RWPE1 (cell line): ENCODE measurements around the gene ADRM1.

Experiments
- CTCF ChIA-PET: fragments of 350-600 bp; sonication (Branson Sonifier 250); formaldehyde crosslinking; extraction: SDS; loops from one replicate; lab custom pipeline; 2021; lab: Yijun Ruan, JAX
- POLR2A ChIA-PET: fragments of 400-600 bp; formaldehyde crosslinking; extraction: SDS; loops from one replicate; lab custom pipeline; 2020; ENCODE audit warnings: antibody characterized with exemption; ENCODE audit not compliant: low non-redundant PET; lab: Yijun Ruan, JAX
- DNase-seq: peaks from one replicate; pipeline ENCODE4 v3.0.0; 2012; ENCODE audit warnings: low spot score
- H3K27ac ChIP-seq: fragments of 450-650 bp; 2 replicates; pipeline ENCODE4 v1.5.1; 2017
- TF ChIP-seq, protein P1 (sequence below): fragments of 450-650 bp; conservative IDR thresholded peaks from 2 replicates; pipeline ENCODE4 v1.5.1; 2017; ENCODE audit warnings: low read depth, mild to moderate bottlenecking

Gene ADRM1

DNA sequence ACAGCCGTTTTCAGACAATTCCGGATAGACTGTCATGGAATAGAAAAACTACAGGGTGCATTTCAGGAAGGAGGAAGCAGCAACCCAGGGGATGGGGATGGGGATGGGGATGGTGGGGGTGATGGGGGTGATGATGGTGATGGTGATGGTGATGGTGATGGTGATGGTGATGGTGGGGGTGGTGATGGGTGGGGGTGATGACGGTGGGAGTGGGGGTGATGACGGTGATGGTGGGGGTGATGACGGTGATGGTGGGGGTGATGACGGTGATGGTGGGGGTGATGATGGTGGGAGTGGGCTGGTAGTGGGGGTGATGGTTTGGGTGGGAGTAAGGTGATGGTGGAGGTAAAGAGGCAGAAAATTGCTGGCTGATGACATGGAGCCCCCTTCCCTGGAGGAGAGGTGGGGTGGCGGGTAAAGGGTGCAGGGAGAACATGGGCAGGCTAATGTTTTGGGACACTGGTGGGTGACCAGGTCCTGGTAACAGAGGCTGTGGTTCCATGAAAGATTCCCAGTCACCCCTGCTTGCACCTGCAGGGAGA, 46.8 kb downstream of the ADRM1 start:
- H3K27ac ChIP-seq, result peak overlapping the region; percentile 100
- ChIA-PET CTCF (interaction anchor here (0.6 to 4.7 kb wide), 7 partner anchors 12 to 459 kb away, joined by 3 to 35 read pairs (median 3); no protein-coding TSS in a partner anchor), POLR2A (interaction anchor here (0.8 to 4.9 kb wide), 9 partner anchors 10 to 39 kb away, joined by 3 to 41 read pairs (median 4); partner anchors contain the start of genes LAMA5 and RPS21)
- no peak for DNase-seq
- TF ChIP-seq, protein P1, sequence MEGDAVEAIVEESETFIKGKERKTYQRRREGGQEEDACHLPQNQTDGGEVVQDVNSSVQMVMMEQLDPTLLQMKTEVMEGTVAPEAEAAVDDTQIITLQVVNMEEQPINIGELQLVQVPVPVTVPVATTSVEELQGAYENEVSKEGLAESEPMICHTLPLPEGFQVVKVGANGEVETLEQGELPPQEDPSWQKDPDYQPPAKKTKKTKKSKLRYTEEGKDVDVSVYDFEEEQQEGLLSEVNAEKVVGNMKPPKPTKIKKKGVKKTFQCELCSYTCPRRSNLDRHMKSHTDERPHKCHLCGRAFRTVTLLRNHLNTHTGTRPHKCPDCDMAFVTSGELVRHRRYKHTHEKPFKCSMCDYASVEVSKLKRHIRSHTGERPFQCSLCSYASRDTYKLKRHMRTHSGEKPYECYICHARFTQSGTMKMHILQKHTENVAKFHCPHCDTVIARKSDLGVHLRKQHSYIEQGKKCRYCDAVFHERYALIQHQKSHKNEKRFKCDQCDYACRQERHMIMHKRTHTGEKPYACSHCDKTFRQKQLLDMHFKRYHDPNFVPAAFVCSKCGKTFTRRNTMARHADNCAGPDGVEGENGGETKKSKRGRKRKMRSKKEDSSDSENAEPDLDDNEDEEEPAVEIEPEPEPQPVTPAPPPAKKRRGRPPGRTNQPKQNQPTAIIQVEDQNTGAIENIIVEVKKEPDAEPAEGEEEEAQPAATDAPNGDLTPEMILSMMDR, result no peak

DNA sequence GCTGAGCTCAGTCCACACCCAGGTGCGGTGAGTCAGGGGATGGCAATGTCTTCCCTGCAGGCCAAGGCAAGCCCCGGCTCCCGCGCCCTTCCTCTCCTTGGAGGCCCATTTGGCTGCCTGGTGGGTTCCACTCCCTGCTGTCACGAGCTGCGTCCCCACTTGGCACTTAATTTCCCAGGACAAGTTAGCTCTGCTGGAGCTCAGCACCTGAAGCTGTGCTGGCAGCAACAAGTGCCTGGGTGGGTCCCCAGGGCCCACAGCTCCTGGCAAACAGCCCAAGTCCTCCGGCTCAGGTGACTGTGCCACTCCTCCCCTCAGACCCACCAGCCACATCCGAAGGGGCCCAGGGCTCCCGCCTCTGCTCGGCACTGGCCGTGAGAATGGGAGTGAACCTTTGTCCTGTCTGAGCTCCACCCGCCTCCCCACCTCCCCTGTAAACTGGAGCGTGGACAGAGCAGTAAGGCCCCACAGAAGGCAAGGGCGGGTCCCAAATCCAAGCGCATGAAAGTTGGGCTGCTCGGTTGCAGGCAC, 47.4 kb downstream of the ADRM1 start:
- DNase-seq, result peak; percentile 97
- CTCF ChIA-PET, result interaction anchor here (0.6 to 4.7 kb wide), 11 partner anchors 11 to 458 kb away, joined by 3 to 35 read pairs (median 5); no protein-coding TSS in a partner anchor
- H3K27ac ChIP-seq, result peak overlapping the region; percentile 100
- TF ChIP-seq, protein P1, result no peak
- POLR2A ChIA-PET, result interaction anchor here (0.8 to 4.9 kb wide), 10 partner anchors 9 to 38 kb away, joined by 3 to 41 read pairs (median 4); partner anchors contain the start of genes LAMA5 and RPS21

DNA sequence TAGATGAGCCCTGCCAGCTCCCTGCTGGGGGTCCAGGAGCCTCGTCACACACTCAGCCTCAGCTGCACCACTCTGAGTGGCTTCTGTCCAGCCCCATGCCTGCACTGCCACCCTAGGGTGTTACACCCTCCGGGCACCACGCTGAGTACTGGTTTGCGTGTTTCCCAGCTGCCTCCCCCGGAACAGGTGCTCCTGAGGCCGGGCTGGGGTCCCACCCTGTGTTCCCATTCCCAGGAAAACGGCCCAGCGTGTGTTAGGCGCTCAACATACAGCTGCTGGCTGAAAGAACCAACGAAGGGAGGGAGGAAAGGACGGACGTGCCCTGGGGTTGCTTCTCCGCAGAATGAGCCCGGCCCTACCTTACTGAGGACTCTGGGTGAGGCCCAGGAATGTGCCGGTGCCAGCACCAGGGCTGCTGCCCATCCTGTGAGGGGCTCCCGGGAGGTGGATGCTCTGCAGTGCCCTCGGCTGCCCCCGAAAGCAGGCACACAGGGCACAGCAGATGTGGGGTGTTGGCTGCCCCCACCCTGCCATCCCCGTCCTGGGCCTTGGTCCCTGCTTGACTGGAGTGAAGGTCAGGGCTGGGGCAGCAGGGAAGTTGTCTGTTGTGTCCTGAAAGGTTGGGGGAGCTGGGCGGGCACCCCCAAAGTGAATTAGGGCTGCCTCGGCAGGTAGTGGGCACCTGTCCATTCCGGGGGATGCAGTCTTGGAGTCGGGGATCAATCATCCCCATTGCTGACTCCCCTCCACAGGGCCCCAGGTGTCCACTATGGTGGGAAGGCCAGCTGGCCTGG, 48.0 kb downstream of the ADRM1 start:
- H3K27ac ChIP-seq, result peak overlapping the region; percentile 100
- DNase-seq, result peak; percentile 84
- TF ChIP-seq, protein P1, result no peak
- ChIA-PET CTCF (interaction anchor here (0.6 to 4.7 kb wide), 13 partner anchors 10 to 458 kb away, joined by 3 to 35 read pairs (median 4); no protein-coding TSS in a partner anchor), POLR2A (interaction anchor here (0.8 to 4.9 kb wide), 9 partner anchors 8 to 37 kb away, joined by 3 to 41 read pairs (median 4); partner anchors contain the start of genes LAMA5 and RPS21)

DNA sequence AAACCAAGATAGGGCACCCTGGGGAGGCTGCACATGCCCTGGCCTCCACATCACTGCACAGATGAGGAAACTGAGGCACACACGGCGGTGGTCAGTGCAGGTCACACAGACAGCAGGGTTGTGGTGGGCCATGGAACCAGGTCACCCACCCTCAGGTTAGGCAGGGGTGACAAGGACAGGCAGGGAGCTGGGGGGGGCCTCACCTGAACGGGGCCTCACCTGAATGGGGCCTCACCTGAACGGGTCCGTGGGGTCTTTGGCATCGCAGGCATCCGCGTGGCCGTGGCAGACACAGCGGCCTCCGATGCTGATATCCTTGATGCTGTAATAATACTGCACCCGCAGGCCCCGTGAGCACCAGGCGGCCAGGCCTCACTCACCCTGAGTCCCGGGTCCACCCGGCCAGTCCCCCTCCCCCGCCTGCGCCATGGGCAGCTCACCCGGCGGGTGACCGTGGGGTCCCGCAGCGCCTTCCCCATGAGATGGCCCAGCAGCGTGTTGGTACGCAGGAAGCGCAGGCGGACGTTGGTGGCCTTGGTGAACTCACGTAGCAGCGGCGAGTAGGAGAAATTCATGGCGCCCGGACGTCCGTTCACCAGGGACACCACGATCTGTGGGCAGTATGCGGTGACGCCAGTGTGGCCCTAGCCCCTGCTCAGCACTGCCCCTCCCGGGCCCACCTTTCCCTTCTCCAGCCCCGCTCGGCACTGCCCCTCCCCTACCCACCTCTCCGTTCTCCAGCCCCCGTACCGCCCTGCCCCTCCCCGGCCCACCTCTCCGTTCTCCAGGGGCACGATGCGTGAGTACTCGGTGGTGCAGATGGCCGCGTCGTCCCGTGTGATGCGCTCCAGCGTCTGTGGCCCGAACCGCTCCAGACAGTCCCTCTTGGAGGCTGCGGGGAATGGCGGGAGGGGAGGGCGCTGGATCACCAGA, 48.9 kb downstream of the ADRM1 start:
- peak overlapping the region; percentile 100 for H3K27ac ChIP-seq
- ChIA-PET CTCF (interaction anchor here (0.6 to 4.7 kb wide), 9 partner anchors 8 to 50 kb away, joined by 3 to 35 read pairs (median 4); no protein-coding TSS in a partner anchor), POLR2A (interaction anchor here (1.3 to 4.9 kb wide), 3 partner anchors 14 to 31 kb away, joined by 3 to 41 read pairs (median 4); partner anchors contain the start of gene LAMA5)
- TF ChIP-seq, protein P1, result no peak
- no peak for DNase-seq

DNA sequence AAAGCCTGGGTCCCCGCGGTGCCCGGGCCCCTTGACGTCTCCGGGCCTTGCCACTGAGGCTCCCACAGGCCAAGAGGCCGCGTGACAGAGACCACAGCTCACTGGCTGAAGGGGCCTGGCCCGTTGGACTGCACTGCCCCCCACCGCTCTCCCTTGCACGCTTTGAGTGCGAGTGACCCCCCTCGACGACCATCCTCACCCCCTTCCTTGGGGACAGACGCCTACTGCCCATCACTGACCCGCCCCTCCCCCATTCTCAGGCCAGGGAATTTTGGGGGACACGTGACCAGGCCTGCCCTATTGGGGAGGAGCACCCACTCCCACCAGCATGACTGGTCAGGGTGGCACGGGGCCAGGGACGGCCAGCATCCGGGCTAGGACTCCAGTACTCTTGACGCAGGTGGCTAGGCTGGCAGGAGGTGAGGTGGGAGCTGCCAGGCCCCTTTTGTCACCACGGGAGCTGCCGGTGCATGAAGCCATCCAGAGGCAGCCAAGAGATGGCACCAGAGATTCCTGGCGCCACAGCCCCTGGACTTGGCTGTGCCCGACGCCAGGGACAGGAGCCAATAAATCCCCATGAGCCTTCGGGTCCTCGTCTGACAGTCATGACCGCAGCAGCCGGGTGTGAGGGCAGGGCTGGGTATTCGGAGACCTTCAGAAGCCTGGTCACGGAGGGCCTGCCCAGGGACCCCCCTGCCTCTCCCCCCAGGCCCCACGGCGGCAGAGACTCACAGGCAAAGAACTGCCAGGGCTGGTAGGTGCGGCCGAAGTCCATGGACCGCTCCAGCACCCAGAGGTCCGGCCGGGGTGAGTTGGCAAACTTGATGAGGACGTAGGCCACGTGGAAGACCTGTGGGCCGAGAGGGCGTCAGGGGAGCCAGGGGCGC, 49.8 kb downstream of the ADRM1 start:
- DNase-seq, result peak; percentile 86
- ChIA-PET POLR2A (interaction anchor here (0.8 to 4.9 kb wide), 3 partner anchors 9 to 30 kb away, joined by 3 to 41 read pairs (median 4); partner anchors contain the start of gene LAMA5), CTCF (interaction anchor here (0.6 to 4.7 kb wide), 9 partner anchors 9 to 167 kb away, joined by 3 to 35 read pairs (median 4); no protein-coding TSS in a partner anchor)
- peak overlapping the region; percentile 100 for H3K27ac ChIP-seq
- TF ChIP-seq, protein P1, result peak; percentile 86
